ENCODE measurements around the gene TNNI2.

TNNI2 gene

DNA sequence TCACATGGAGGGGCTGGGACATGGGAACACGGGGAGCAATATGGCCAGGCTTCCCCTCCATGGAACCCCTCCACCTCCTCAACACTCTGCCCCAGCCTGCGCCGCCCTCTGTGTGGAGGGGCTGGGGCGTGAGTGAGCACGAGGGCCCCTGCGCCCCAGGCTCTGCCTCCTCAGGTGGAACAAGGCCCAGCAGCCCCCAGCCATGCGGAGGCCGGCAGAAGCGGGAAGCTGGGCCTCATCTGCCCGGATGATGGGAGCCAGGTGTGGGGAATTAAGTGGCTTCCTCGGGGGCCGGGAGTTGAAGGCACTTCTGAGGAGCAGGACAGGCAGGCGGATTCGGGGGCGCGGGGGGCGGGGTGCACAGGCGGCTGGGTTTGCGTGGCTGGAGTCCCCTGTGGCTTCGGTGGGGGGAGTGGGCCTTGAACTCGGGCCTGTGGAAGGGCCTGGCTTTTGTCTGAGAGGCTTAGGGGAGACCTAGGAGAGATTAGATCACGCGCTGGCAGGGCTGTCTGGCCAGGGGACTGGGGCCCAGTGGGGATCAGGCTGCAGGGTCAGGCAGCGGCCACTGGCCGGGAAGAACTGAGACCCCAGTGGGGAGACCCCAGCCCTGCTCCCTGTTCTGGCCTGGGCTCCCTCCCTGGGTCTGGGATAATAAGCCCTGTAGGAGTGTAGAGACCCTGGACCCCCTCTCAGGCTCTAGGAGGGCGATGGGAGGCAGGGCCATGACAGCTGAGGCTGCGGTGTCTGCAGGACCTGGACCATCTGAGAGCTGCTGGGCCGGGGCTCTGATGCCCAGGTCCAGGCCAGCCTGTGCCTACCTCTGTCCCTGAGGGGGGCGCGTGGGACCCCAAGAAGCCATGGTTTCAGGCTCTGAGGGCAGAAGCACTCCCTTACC is 39.6 kb downstream of the TNNI2 start:
- Histone ChIP-seq H3K36me3 (ENCODE audit: control insufficient read depth, insufficient read depth, low read length) (no peaks in the 10 kb centered on the region; the same call in 1 of the 2 replicates), H3K9me3 (ENCODE audit: control insufficient read depth, insufficient read depth, low read length) (no peaks in the 10 kb centered on the region), H3K27me3 (ENCODE audit: control insufficient read depth, insufficient read depth, low read length) (no peaks in the 10 kb centered on the region), H3K4me1 (ENCODE audit: control insufficient read depth, insufficient read depth, low read length) (no peaks in the 10 kb centered on the region), H3K27ac (ENCODE audit: low read length) (no peak overlapping the region), H3K4me3 (ENCODE audit: low read length) (no peak overlapping the region)
- WGBS (ENCODE audit: insufficient coverage, insufficient read length): no CpG with 5 or more reads among the region's 30 CpGs
- DNase-seq (ENCODE audit: low read depth, low spot score): no peak

DNA sequence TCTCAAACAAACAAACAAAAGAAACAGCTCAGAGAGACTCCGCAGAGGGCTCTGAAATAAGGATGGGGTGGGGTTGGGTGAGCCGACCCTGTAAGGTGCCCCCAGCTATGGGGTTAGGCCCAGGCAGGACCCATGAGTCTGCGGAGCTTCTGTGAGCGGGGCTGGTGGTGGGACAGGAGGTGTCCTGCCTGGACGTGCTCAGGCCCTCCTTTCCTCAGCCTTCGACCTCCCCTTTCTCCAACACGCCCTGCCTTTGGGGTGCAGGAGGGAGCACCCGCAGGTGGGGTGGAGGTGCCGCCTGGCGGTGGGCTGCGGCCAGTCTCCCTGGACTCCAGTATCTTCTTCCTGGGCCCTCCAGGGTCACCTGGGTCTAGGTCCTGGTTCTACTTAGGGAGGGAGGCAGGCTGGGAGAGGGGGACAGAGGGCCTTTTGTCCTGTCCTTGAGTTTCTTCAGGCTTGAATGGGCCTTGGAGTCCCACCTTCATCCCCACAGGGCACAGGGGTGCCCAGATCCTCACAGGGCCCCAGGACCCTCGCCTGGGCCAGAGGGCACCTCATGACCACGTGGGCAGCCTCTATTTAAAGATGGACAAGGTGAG is 40.7 kb downstream of the TNNI2 start:
- Histone ChIP-seq H3K27me3 (ENCODE audit: control insufficient read depth, insufficient read depth, low read length) (no peaks in the 10 kb centered on the region), H3K4me3 (ENCODE audit: low read length) (no peak overlapping the region), H3K4me1 (ENCODE audit: control insufficient read depth, insufficient read depth, low read length) (no peaks in the 10 kb centered on the region), H3K36me3 (ENCODE audit: control insufficient read depth, insufficient read depth, low read length) (no peaks in the 10 kb centered on the region; the same call in 1 of the 2 replicates), H3K9me3 (ENCODE audit: control insufficient read depth, insufficient read depth, low read length) (no peaks in the 10 kb centered on the region), H3K27ac (ENCODE audit: low read length) (no peak overlapping the region)
- no peak for DNase-seq (ENCODE audit: low read depth, low spot score)
- WGBS (ENCODE audit: insufficient coverage, insufficient read length): no CpG with 5 or more reads among the region's 13 CpGs

DNA sequence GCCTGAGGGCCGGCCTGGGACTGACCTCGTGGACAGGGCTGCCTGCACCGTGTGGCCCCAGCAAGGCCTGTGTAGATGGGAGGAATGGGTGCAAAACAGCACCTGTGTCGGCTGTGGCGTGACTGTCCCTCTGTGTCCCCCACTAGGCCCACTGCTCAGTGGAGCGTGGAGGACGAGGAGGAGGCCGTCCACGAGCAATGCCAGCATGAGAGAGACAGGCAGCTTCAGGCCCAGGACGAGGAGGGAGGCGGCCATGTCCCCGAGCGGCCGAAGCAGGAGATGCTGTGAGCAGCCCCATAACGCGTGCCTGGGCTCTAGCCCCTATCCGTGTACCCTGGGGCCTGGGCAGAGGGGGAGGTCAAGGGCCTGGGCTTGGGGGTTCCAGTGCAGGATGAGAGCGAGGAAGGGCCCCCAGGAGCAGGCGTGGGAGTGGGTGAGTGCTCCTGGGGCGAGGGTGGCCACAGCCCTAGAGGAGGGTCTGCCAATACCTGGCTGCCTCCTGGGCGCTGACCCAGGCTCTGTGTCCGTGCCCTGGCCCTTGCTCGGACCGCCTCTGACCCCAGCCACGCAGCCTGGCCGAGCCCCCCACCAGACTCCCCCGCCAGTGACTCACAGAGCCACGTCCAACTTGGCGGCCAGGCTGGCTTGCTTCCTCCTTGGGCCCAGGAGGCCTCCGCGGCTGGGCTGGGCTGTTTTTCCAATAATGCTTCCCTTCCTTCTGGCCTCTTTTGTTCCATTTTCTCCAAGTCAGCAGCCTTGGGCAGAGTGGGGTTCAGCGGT is 41.4 kb downstream of the TNNI2 start:
- no peaks in the 10 kb centered on the region for H3K4me1 ChIP-seq (ENCODE audit: control insufficient read depth, insufficient read depth, low read length)
- WGBS (ENCODE audit: insufficient coverage, insufficient read length): no CpG with 5 or more reads among the region's 32 CpGs
- H3K9me3 ChIP-seq (ENCODE audit: control insufficient read depth, insufficient read depth, low read length): no peaks in the 10 kb centered on the region
- H3K36me3 ChIP-seq (ENCODE audit: control insufficient read depth, insufficient read depth, low read length): no peaks in the 10 kb centered on the region; the same call in 1 of the 2 replicates
- H3K4me3 ChIP-seq (ENCODE audit: low read length): no peak overlapping the region
- no peak for DNase-seq (ENCODE audit: low read depth, low spot score)
- H3K27ac ChIP-seq (ENCODE audit: low read length): no peak overlapping the region
- H3K27me3 ChIP-seq (ENCODE audit: control insufficient read depth, insufficient read depth, low read length): no peaks in the 10 kb centered on the region

DNA sequence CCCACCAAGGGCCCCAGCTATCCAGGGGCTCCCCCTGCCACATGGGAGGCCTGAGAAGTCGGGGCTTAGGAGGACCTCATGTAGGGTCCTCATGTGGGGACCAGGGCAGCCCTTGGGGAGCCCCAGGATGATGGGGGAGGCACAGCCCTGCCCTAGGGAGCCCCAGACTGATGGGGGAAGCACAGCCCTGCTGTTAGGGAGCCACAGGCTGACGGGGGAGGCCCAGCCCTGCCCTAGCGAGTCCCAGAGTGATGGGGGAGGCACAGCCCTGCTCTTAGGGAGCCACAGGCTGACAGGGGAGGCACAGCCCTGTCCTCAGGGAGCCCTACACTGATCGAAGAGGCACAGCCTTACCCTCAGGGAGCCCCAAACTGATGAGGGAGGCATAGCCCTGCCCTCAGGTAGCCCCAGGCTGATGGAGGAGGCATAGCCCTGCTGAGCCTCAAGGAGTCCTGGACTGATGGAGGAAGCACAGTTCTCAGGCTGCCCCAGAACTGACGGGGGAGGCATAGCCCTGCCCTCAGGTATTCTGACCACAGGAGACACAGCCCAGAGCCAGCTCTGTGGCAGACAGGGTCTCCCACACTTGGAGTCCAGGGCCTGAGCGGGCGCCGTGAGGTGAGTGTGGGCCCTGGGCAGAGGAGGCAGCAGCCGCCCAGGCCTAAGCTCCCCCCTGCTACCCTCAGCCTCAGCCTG is 42.1 kb downstream of the TNNI2 start:
- no CpG with 5 or more reads among the region's 9 CpGs for WGBS (ENCODE audit: insufficient coverage, insufficient read length)
- Histone ChIP-seq H3K36me3 (ENCODE audit: control insufficient read depth, insufficient read depth, low read length) (no peaks in the 10 kb centered on the region), H3K9me3 (ENCODE audit: control insufficient read depth, insufficient read depth, low read length) (no peaks in the 10 kb centered on the region), H3K4me1 (ENCODE audit: control insufficient read depth, insufficient read depth, low read length) (no peaks in the 10 kb centered on the region), H3K4me3 (ENCODE audit: low read length) (no peak overlapping the region), H3K27ac (ENCODE audit: low read length) (no peak overlapping the region), H3K27me3 (ENCODE audit: control insufficient read depth, insufficient read depth, low read length) (no peaks in the 10 kb centered on the region)
- no peak for DNase-seq (ENCODE audit: low read depth, low spot score)

DNA sequence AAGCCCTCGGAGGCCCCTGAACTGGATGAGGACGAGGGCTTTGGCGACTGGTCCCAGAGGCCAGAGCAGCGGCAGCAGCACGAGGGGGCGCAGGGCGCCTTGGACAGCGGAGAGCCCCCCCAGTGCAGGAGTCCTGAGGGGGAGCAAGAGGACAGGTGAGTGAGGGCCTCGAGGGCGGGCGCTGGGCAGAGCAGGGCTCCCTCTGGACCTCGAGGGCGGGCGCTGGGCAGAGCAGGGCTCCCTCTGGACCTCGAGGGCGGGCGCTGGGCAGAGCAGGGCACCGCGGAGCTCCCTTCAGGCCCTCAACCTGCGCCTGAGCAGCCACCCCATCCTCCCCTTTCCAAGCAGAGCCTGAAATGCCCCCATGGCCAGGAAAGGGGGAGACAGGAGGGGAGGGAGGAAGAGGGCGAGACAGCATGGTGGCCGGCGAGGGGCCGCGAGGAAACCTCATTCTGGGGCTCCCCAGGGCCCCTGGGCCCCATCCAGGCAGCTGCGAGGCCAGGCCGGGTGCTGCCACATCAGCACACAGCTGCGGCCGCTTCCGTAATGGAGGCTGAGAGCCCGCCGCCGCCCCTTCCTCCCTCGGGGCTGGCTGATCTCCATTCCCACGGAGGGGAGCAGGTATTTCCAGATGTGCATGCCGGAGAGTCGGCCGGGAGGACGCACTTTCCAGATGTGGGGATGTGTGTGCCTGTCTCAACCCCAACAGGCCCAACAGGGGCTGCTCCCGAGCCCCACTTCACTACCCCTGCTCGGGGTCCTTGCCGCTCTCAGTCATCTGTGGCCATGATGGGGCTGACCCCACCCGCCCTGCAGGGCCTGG is 42.9 kb downstream of the TNNI2 start:
- H3K36me3 ChIP-seq (ENCODE audit: control insufficient read depth, insufficient read depth, low read length): no peaks in the 10 kb centered on the region
- DNase-seq (ENCODE audit: low read depth, low spot score): no peak
- H3K9me3 ChIP-seq (ENCODE audit: control insufficient read depth, insufficient read depth, low read length): no peaks in the 10 kb centered on the region
- no peak overlapping the region for H3K4me3 ChIP-seq (ENCODE audit: low read length)
- H3K4me1 ChIP-seq (ENCODE audit: control insufficient read depth, insufficient read depth, low read length): no peaks in the 10 kb centered on the region
- no peaks in the 10 kb centered on the region for H3K27me3 ChIP-seq (ENCODE audit: control insufficient read depth, insufficient read depth, low read length)
- H3K27ac ChIP-seq (ENCODE audit: low read length): no peak overlapping the region
- WGBS (ENCODE audit: insufficient coverage, insufficient read length): no CpG with 5 or more reads among the region's 43 CpGs

DNA sequence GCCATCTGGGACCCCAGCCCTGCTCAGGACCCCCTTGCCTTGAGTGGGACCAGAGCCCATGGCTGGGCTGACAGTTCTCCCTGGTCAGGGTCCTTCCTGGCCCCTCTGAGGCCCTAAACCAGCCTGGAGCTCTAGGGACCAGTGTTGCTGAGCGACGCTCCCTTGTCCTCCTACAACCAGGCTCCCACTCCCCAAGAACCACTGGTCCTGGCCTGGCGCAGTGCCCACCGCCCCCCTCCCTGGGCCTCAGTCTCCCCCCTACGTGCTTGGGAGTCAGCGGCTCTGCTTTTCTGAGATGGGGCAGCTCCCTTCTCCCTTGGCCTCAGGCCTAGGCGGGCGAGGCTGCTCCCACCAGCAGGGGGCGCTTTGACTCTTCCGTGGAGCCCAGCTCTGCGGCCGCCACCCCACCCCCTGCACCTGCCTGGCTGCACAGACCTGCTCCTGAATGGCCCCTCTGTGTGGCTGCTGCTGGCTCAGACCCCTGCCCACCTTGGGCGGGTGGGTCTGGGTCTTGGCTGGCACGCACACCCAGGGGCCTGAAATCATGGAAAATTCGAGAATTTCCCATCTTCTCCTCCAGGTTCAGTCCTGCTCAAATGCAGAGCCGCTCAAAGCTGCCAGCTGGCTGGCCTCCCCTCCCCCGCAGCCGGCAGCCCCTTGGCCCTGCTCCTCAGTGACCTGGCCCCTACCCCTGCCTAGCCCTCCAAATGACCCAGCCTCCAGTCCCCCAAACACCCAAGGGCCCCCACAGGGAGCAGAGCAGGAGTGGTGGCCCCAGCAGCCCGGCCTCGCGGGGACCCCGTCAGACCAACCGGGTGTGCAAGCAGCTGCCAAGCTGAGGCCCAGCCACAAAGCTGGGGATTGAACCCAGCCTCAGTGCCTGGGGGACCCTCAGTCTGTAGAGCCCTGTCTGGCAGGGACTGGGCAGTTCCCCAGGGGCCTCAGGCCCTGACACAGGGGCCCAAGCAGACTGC is 43.8 kb downstream of the TNNI2 start:
- Histone ChIP-seq H3K4me3 (ENCODE audit: low read length) (no peak overlapping the region), H3K36me3 (ENCODE audit: control insufficient read depth, insufficient read depth, low read length) (no peaks in the 10 kb centered on the region), H3K27me3 (ENCODE audit: control insufficient read depth, insufficient read depth, low read length) (no peaks in the 10 kb centered on the region), H3K27ac (ENCODE audit: low read length) (no peak overlapping the region), H3K4me1 (ENCODE audit: control insufficient read depth, insufficient read depth, low read length) (no peaks in the 10 kb centered on the region), H3K9me3 (ENCODE audit: control insufficient read depth, insufficient read depth, low read length) (no peaks in the 10 kb centered on the region)
- WGBS (ENCODE audit: insufficient coverage, insufficient read length): no CpG with 5 or more reads among the region's 23 CpGs
- peak; percentile 61 for DNase-seq (ENCODE audit: low read depth, low spot score)

DNA sequence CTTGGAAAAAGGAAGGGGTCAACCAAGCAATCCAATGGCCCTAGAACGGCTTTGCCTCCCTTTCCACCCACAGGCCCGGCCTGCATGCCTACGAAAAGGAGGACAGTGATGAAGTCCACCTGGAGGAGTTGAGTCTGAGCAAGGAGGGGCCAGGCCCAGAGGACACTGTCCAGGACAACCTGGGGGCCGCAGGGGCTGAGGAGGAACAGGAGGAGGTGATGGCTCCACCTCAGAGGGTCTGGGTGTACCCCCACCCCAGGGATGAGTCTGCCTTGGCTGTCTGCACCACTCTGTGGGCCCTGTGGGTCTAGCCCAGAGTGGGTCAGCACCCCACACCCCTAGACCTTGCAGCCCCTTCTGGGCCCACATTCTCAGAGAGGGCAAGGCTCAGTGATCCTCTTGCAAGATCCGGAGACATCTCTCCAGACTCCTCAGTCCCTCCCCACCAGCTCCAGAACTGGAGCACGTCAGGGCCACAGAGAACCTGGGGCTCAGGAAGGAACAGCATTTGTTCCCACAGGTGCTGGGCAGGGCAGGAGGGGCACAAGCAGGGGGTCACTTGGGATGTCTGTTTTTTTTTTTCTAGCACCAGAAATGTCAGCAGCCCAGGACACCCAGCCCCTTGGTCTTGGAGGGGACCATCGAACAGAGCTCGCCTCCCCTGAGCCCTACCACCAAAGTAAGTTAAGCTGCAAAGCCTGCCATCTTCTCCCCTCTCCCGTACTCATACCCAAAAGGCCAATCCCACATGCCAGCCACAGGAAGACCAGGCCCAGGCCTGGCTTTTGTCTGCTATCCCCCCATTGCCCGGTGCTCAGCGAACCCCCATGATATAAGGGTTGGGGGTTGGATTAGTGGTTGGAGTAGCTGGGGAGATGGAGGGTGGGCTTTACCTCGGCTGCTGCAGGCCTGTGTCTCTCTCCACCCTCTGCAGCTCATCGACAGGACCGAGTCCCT is 44.8 kb downstream of the TNNI2 start:
- no CpG with 5 or more reads among the region's 14 CpGs for WGBS (ENCODE audit: insufficient coverage, insufficient read length)
- H3K27me3 ChIP-seq (ENCODE audit: control insufficient read depth, insufficient read depth, low read length): no peaks in the 10 kb centered on the region
- no peak overlapping the region for H3K4me3 ChIP-seq (ENCODE audit: low read length)
- no peak overlapping the region for H3K27ac ChIP-seq (ENCODE audit: low read length)
- H3K9me3 ChIP-seq (ENCODE audit: control insufficient read depth, insufficient read depth, low read length): no peaks in the 10 kb centered on the region
- H3K4me1 ChIP-seq (ENCODE audit: control insufficient read depth, insufficient read depth, low read length): no peaks in the 10 kb centered on the region
- DNase-seq (ENCODE audit: low read depth, low spot score): no peak
- no peaks in the 10 kb centered on the region; the same call in 1 of the 2 replicates for H3K36me3 ChIP-seq (ENCODE audit: control insufficient read depth, insufficient read depth, low read length)

DNA sequence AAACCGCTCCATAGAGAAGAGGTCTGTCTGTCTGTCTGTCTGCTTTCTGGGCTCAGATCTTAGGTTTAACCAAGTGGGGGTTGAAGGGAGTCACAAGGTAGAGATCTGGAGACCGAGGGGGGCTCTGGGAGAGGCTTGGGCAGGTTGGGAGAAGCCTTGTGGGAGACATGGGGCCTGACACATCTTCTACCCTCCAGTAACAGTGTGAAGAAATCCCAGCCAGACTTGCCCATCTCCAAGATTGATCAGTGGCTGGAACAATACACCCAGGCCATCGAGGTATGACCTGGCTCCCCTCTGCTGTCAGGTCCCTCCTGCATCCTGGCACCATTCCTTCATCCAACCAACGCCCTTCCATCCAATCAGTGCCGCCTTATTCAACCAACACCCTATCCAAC is 45.5 kb downstream of the TNNI2 start:
- Histone ChIP-seq H3K27me3 (ENCODE audit: control insufficient read depth, insufficient read depth, low read length) (no peaks in the 10 kb centered on the region), H3K36me3 (ENCODE audit: control insufficient read depth, insufficient read depth, low read length) (no peaks in the 10 kb centered on the region; the same call in 1 of the 2 replicates), H3K9me3 (ENCODE audit: control insufficient read depth, insufficient read depth, low read length) (no peaks in the 10 kb centered on the region), H3K4me3 (ENCODE audit: low read length) (no peak overlapping the region), H3K27ac (ENCODE audit: low read length) (no peak overlapping the region), H3K4me1 (ENCODE audit: control insufficient read depth, insufficient read depth, low read length) (no peaks in the 10 kb centered on the region)
- DNase-seq (ENCODE audit: low read depth, low spot score): no peak
- no CpG with 5 or more reads among the region's 5 CpGs for WGBS (ENCODE audit: insufficient coverage, insufficient read length)
